Measurements from ENCODE around the gene ASPHD1.
A peak's percentile ranks its signal among the peaks of the same experiment; 100 is the strongest.
"Not testable (repeated sequence)": the region's sequence is repeated elsewhere in the genome, so short reads cannot be mapped to it uniquely, and the experiment has no call there.

ASPHD1 gene

DNA sequence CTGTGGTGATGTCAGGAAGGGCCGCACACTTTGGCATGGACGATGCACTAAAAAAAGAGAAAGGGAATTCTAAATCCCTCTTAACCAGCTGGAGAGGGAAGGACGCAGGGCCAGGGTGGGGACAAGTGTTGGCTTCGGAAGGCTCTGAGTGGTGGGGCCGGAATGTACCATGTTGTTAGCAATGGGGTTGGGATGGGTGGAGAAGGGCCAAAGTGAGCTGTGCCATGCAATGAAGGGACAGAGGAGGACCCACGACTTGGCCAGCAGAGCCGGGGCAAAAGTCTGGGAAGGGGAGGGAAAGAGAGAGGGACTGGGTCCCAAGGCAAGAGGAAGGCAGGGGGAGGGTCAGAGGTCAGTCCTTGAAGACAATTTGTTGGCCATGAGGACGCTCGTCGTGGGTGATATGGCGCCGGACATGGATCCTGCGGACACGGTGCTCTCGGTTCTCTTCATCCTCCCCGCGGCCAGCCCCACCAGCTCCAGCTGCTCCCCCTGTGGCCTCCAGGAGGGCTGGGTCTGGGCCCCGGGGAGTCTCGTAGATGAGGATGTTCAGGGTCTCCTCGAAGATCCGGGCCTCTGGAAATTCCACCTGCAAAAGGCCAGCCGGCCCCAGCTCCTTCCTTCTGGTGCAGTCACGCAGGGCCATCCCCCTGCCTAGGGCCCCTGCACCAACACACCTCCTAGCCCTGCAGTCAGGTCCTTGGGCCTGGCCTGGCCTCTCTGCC is 6.4 kb downstream of the ASPHD1 start:
- TF ChIP-seq, protein P1, sequence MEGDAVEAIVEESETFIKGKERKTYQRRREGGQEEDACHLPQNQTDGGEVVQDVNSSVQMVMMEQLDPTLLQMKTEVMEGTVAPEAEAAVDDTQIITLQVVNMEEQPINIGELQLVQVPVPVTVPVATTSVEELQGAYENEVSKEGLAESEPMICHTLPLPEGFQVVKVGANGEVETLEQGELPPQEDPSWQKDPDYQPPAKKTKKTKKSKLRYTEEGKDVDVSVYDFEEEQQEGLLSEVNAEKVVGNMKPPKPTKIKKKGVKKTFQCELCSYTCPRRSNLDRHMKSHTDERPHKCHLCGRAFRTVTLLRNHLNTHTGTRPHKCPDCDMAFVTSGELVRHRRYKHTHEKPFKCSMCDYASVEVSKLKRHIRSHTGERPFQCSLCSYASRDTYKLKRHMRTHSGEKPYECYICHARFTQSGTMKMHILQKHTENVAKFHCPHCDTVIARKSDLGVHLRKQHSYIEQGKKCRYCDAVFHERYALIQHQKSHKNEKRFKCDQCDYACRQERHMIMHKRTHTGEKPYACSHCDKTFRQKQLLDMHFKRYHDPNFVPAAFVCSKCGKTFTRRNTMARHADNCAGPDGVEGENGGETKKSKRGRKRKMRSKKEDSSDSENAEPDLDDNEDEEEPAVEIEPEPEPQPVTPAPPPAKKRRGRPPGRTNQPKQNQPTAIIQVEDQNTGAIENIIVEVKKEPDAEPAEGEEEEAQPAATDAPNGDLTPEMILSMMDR (IDR thresholded peaks at IDR 0.05; ENCODE audit: low read length, missing control alignments), result no peak
- DNase-seq (ENCODE audit: low read depth), result no peak
- no peak overlapping the region for H3K4me3 ChIP-seq (replicated peaks; ENCODE audit: low read depth, low read length)

DNA sequence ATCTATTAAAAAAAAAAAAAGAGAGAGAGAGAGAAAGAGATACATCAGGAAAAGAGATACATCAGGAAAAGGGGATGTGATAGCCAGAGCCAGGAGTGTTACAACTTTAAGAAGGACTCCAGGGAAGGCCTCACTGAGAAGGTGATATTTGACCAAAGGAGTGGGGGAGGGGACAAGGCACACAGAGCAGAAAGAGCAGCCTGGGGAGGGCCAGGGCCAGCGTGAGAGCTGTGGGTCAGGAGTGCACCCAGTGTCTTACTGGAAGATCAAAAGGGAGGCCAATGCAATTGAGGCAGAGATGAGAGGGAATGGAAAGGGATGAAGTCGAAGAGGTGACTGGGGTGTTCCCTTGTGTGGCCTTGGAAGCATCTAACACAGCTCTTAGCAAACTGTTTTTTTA is 7.7 kb downstream of the ASPHD1 start:
- H3K4me3 ChIP-seq (replicated peaks; ENCODE audit: low read depth, low read length), result no peak overlapping the region
- DNase-seq (ENCODE audit: low read depth), result no peak
- TF ChIP-seq, protein P1 (IDR thresholded peaks at IDR 0.05; ENCODE audit: low read length, missing control alignments), result no peak

- no peak for DNase-seq (ENCODE audit: low read depth)
- H3K4me3 ChIP-seq (replicated peaks; ENCODE audit: low read depth, low read length), result no peak overlapping the region
- TF ChIP-seq, protein P1 (IDR thresholded peaks at IDR 0.05; ENCODE audit: low read length, missing control alignments), result no peak
Observed at GRCh38 chr16:29908719-29909220, 8.5 kb downstream of the ASPHD1 start.

- no peak overlapping the region for H3K4me3 ChIP-seq (replicated peaks; ENCODE audit: low read depth, low read length)
- TF ChIP-seq, protein P1 (IDR thresholded peaks at IDR 0.05; ENCODE audit: low read length, missing control alignments), result no peak
- peak; percentile 27 for DNase-seq (ENCODE audit: low read depth)
Observed at GRCh38 chr16:29909391-29909790, 9.1 kb downstream of the ASPHD1 start.

DNA sequence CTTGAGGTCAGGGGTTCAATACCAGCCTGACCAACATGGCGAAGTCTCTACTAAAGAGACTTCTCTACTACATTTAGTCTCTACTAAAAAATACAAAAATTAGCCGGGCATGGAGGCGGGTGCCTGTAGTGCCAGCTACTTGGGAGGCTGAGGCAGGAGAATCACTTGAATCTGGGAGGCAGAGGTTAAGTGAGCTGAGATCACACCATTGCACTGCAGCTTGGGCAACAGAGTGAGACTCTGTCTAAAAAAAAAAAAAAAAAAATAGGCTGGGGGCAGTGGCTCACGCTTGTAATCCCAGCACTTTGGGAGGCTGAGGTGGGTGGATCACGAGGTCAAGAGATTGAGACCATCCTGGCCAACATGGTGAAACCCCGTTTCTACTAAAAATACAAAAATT is 9.6 kb downstream of the ASPHD1 start:
- not testable (repeated sequence) for DNase-seq (ENCODE audit: low read depth); H3K4me3 ChIP-seq (replicated peaks; ENCODE audit: low read depth, low read length)

DNA sequence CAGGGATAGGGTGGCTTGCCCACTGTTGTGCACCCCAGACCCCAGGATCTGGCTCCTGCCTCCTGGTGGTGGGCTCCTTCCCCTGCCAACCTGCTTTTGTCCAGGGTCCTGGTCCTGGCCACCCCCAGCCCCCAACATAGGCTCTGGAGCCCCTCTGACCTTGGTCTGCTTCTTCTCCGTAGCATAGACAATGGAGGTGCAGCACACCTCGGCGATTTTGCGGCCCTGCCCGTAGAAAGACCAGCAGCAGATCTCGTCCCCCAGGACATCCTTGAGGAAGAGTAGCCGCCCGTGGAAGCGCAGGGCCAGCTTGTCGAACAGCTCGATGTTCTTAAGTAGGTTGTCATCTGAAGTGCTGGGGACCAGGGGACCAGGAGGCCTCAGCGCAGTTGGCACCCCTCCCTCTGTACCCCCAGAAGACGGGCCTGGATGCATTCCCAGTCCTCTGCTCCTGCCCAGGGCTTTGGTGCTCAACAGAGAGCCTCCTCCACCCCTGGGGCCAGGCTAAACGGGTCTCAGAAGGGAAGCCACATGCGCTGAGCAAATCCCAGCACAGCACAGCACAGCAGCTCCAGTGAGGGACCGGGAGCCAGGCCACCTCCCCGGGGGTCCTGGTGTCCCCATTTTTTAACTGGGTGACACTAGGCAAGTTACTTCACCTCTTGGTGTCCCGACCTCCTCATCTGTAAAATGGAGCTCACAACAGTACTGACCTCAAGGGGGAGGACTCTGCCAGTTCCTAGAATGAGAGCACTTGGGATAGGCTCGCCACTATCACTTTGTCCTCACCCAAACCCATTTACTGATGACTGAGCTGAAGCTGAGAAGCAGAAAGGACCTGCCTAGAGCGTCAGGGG is 10.8 kb downstream of the ASPHD1 start:
- no peak for DNase-seq (ENCODE audit: low read depth)
- TF ChIP-seq, protein P1 (IDR thresholded peaks at IDR 0.05; ENCODE audit: low read length, missing control alignments), result no peak
- H3K4me3 ChIP-seq (replicated peaks; ENCODE audit: low read depth, low read length), result no peak overlapping the region

GRCh38 chr16:29911676-29912010 is 11.4 kb downstream of the ASPHD1 start:
- TF ChIP-seq, protein P1 (IDR thresholded peaks at IDR 0.05; ENCODE audit: low read length, missing control alignments), result no peak
- no peak overlapping the region for H3K4me3 ChIP-seq (replicated peaks; ENCODE audit: low read depth, low read length)
- no peak for DNase-seq (ENCODE audit: low read depth)
